Anterior cingulate cortex (tissue), 58 donors: Measurements from ENCODE around the gene CCDC85C.

Source experiments
- DNase-seq, 58 donors: peaks; one replicate each; lab custom pipeline; 2025; lab: John Stamatoyannopoulos, UW

CCDC85C gene

DNA sequence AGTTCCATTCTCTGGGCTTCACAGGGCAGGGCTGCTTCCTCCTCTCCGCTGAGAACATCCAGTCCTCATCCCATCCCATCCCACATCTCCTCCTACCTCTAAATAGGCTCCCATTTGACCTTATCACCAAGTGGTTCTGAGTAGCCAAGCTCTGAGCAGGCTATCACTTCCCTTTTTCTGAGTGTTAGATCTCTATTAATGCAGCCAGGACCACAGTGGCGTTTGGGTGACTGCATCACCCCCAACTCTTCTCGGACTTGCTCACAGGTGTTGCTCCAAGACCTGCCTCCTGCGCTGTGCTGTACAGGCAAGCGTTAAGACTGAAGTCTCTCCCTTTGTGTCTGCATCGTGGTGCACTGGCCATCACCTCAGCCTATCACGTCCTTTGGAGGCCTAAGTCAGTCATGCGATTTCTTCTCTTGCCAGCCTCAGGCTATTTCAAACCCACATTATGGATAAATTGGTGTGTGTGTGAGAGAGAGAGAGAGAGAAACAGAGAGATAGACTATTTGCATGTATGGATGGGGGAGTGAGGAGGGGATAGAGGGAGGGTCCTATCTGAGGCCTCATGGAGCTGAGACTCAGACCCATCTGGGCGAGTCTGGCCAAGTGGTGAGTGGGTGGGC, 28.5 kb upstream of the CCDC85C start:
- DNase-seq, result peak in 2 of 58 donors; percentile 15 to 40

GRCh38 chr14:99630202-99630601, 26.2 kb upstream of the CCDC85C start:
- DNase-seq, result no peak

- DNase-seq, result peak in 57 of 58 donors; percentile 11 to 90 (median 66)
Observed at GRCh38 chr14:99628887-99629618, 25.0 kb upstream of the CCDC85C start.

DNA sequence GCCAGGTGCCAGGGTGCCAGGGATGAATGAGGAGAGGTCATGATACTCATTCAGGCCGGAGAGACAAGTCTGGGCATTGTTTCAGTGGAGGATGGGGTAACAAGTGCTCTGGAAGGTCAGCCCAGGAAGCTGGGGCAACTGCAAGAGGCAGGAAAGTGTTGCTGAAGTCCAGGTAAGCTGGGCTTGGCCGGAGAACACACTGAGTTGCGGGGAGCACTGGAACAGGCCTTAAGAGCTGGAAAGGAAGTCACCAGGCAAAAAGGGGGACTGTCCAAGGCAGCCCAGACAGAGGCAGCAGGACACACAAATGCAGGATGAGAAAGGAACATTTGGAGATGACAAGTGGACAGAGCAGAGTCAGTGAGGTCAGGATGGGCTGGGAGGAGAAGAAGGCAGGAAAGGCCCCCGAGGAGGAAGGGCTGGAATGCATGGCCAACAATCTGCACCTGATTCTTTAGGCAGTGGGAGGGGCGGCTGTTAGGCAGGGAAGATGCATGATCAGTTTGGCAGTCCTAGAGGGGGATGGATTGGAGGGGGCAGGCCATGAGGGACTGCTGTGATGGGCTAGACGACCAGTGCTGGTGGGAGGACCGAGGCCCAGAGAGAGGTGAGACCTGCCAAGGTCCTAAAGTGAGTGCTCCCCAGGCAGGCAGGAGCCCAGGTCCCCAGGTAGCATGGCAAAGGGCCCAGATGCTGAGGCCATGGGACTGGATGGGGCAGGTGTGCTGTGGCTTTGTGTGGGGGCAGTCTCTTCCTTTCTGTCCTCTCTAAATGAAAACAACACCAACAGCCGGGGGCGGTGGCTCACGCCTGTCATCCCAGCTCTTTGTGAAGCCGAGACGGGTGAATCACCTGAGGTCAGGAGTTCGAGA, 23.7 kb upstream of the CCDC85C start:
- DNase-seq, result no peak

GRCh38 chr14:99627100-99627499, 23.1 kb upstream of the CCDC85C start:
- DNase-seq, result no peak

- no peak for DNase-seq
Observed at GRCh38 chr14:99626041-99626648, 22.1 kb upstream of the CCDC85C start.

DNA sequence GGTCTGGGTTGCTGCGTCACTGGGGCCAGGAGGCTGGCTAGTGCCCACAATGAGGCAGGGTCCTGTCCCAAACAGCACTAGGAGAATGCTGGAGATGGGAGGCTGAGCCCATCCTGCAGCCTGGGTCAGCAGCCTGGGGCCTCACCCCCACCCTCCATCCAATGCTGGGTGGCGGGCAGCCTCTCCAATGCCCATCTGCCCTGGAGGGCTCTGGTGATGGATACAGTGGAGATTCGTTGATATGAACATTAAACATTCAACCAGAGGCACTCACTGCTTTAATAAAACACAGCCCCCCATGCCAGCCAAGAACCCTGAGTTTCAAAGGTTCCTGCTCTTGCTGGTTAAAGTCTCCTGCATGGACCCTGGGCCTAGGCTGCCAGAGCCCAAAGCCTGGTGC, 21.5 kb upstream of the CCDC85C start:
- no peak for DNase-seq

DNA sequence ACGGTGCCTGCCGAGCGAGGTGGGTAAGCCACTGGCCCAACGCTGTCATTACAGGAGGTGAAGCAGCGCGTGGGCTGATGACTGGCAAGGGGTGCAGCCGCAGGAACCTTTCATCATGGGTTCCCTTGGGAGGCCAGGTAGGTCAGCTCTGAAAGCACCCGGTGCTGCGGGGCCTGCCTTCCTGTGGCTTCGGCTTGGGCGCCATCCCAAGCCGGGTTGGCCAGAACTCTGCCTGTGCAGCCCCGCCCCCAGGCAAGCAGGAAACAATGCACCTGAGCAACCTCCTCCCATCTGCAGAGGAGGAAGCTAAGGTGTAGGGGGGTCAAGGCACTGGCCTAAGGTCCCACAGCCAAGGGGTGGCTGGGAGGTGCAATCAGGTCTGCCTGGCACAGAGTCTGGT, 21.0 kb upstream of the CCDC85C start:
- DNase-seq, result no peak

- no peak for DNase-seq
Observed at GRCh38 chr14:99624024-99624423, 20.0 kb upstream of the CCDC85C start.

DNA sequence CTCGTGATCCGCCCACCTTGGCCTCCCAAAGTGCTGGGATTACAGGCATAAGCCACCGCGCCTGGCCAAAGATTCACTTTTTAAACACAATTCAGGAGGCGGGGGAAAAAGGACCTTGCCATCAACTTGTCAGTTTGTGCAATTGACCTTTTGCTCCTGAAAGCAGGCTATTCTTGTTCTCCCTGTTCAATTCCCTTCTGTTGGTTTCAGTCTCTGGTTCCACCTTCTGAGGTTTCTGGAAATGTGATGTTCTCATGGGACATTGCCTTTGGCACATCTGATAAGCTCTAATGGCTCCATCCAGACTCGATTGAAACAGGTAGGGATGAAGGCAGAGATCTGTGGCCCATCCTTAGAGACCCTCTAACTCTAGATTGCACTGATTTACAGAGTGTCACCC, 17.9 kb upstream of the CCDC85C start:
- no peak for DNase-seq

- no peak for DNase-seq
Observed at GRCh38 chr14:99619835-99620834, 16.1 kb upstream of the CCDC85C start.

DNA sequence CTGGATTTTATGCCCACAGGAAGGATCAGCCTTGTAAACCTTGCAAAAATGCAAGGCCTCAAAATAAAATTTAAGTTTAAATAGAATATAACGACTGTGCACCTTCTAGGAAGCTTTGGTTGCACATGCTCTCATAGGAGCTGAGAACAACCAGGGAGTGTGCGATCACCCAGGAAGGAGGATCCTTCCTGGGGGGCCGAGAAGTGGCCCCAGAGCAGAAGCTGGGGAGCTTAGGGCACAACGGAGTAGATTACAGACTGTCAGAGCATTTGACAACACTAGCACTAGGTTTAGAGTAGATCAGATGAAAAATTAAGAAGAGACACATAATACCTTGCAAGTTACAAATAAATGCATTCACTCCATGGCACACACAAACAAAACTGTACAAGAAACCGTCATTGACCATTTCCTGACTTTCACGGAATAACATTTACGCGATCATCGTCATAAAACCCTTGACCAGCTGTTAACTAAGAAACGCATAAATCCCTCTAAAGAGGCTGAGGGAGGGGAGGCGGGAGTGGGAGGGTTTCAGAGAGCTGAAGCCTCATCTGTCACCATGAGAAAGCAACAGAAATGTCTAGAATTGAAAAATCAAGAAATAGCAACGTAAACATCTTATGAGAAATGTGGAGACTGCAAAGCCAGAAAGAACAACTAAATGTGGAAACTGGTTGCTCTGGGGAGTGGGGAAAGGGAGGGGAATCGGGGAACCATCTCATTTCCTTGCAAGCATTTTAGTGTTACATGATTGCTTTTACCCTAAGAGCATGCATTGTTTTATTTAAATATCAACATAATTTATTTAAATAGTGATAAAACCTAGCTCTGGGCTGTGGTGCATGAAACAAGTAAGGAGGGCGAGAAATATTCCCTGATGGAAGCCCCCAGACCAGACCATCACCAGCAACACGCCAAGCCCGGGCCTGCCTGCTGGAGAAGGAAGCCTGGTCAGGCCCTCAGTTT, 13.1 kb upstream of the CCDC85C start:
- no peak for DNase-seq

DNA sequence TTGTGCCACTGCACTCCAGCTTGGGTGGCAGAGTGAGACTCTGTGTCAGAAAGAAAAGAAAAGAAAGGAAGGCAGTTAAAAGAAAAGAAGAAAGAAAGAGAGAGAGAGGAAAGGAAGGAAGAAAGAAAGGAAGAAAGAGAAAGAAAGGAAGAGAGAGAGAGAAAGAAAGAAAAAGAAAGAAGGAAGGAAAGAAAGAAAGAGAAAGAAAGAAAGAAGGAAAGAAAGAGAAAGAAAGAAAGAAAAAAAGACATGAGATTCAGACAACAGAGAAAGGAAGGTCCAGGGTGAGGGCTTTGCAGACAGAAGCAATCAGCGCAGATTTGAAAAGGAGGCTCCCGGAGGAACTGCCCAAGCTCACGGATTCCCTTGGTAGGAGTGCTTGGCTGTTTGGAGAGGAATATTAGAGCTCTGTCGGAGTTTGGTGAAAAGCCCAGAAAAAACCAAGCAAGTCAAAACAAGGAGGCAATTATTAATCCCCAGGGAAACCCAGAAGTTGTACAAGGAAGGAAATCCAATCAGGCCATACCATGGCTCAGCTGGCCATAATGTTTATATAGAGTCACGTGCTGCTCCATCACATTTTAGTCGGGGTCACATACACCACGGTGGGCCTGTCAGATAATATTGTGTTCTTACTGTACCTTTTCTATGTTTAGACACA, 11.6 kb upstream of the CCDC85C start:
- peak in 4 of 58 donors; percentile 18 to 32 (median 26) for DNase-seq

DNA sequence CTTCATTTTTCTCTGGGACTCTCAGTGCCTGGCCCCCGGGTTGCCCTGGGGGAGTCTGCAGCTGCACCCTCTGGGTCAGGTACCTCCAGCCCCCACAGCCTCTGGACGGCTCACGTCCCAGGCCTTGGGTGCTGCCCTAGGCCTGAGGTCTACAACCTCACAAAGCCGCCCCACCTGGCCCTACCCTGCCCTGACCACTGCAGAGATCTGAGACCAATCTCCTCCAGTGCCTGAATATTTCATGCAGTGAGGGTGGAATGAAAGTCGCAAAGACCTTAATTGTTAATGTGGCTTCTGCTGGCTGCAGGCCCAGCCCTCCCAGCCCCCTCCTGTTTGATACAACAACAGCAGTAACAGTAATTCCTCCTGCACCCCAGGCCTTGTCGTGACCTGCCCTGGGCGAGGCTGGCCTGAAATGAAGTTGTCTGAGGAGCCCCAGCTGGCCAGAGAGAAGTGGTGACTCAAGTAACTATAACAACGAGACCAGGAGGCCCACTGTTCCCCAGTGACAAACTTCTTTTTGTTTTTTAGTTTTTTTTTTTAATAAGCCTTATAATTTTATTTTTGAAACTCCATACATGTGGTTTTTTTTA, 8.8 kb upstream of the CCDC85C start:
- DNase-seq, result no peak

- DNase-seq, result no peak
Observed at GRCh38 chr14:99612071-99612737, 8.2 kb upstream of the CCDC85C start.

GRCh38 chr14:99611646-99612045, 7.6 kb upstream of the CCDC85C start:
- no peak for DNase-seq
